GM21423 (cell line): ENCODE results near the gene RASAL2.
"Not testable (repeated sequence)": the region's sequence is repeated elsewhere in the genome, so short reads cannot be mapped to it uniquely, and the experiment has no call there.

ENCODE experiments used
- ATAC-seq: cut with Tn5 transposase; IDR thresholded peaks from one replicate; pipeline ENCODE4 v1.9.1; 2021; ENCODE audit warnings: mild to moderate bottlenecking, moderate library complexity; ENCODE audit not compliant: unreplicated experiment

The RASAL2 gene

GRCh38 chr1:178218550-178218949 lies 124.6 kb downstream of the RASAL2 start:
- ATAC-seq, result no peak

- ATAC-seq, result no peak
These were observed 126.2 kb downstream of the RASAL2 start for GRCh38 chr1:178220094-178220493.

- ATAC-seq, result no peak
These were observed 129.4 kb downstream of the RASAL2 start for GRCh38 chr1:178223289-178223688.

GRCh38 chr1:178224358-178224757 lies 130.5 kb downstream of the RASAL2 start:
- ATAC-seq, result no peak

- ATAC-seq, result no peak
These were observed 137.0 kb downstream of the RASAL2 start for GRCh38 chr1:178230881-178231409.

- no peak for ATAC-seq
These were observed 138.2 kb downstream of the RASAL2 start for GRCh38 chr1:178232108-178232507.

- ATAC-seq, result no peak
These were observed 139.0 kb downstream of the RASAL2 start for GRCh38 chr1:178232949-178233348.

- ATAC-seq, result no peak
These were observed 143.2 kb downstream of the RASAL2 start for GRCh38 chr1:178237121-178237520.

GRCh38 chr1:178238722-178239510 lies 145.0 kb downstream of the RASAL2 start:
- no peak for ATAC-seq

GRCh38 chr1:178241057-178241456 lies 147.2 kb downstream of the RASAL2 start:
- ATAC-seq, result no peak

GRCh38 chr1:178241837-178242236 lies 147.9 kb downstream of the RASAL2 start:
- no peak for ATAC-seq

- ATAC-seq, result no peak
These were observed 149.2 kb downstream of the RASAL2 start for GRCh38 chr1:178243119-178243518.

- no peak for ATAC-seq
These were observed 150.0 kb downstream of the RASAL2 start for GRCh38 chr1:178243890-178244289.

GRCh38 chr1:178248284-178248683 lies 154.4 kb downstream of the RASAL2 start:
- ATAC-seq, result not testable (repeated sequence)

GRCh38 chr1:178253581-178253980 lies 159.7 kb downstream of the RASAL2 start:
- not testable (repeated sequence) for ATAC-seq

- no peak for ATAC-seq
These were observed 160.5 kb downstream of the RASAL2 start for GRCh38 chr1:178254433-178254832.

- ATAC-seq, result no peak
These were observed 164.6 kb downstream of the RASAL2 start for GRCh38 chr1:178258536-178258935.

GRCh38 chr1:178262120-178262500 lies 168.2 kb downstream of the RASAL2 start:
- no peak for ATAC-seq

GRCh38 chr1:178263341-178263740 lies 169.4 kb downstream of the RASAL2 start:
- no peak for ATAC-seq

- no peak for ATAC-seq
These were observed 172.2 kb downstream of the RASAL2 start for GRCh38 chr1:178266113-178266512.

- no peak for ATAC-seq
These were observed 172.7 kb downstream of the RASAL2 start for GRCh38 chr1:178266619-178267066.

GRCh38 chr1:178267646-178268094 lies 173.8 kb downstream of the RASAL2 start:
- ATAC-seq, result no peak
